Heart left ventricle (tissue), 13 donors: ENCODE measurements around the gene CNOT3.

Experiments used
- POLR2A ChIP-seq, 2 donors: fragments of 450-650 bp; IDR thresholded peaks; one replicate each; pipeline ENCODE4 v1.6.1; 2017; ENCODE audit warnings: antibody characterized with exemption in 2 of 2, mild to moderate bottlenecking in 2 of 2, moderate library complexity in 2 of 2
- TF ChIP-seq, protein P1 (sequence below), 12 donors: fragments of 200-600 bp; sonication (generic) in 4 of 12; IDR thresholded peaks; one replicate each; pipeline versions ENCODE4 v1.5.0 to v1.8.0; 2018 to 2022; ENCODE audit warnings: antibody characterized with exemption in 12 of 12, mild to moderate bottlenecking in 5 of 12
- donor health status: ischemic (EF 13 %, LVEDD 7.1; RV severe dilation, severe dysfunction).
- donor health status: DM: no; HTN: yes; CAD: no.
- donor health status: DM: no; HTN: no; CAD: no.
- donor health status: ischemic (EF 25% LVEDD 6.9; RV normal size, moderate dysfunction).
- donor health status: ischemic (EF 25% LVEDD 5.7; RV mildly dilated, moderate dysfunction).
- donor health status: ischemic (EF 35%, LVEDD 5.7; RV mildly dilated, moderate dysfunction).
- donor health status: nonischemic (EF 11% LVEDD 7.7; RV severe dilation, severe dysfunction).
- donor health status: DM: yes; HTN: yes; CAD: no.
- donor health status: PGD.
- donor health status: ischemic (EF 29% LVEDD 5.4; RV normal size, mild dysfunction).
- donor health status: nonischemic (EF 23%, LVEDD 6.1; RV moderate dilation, normal function).

DNA sequence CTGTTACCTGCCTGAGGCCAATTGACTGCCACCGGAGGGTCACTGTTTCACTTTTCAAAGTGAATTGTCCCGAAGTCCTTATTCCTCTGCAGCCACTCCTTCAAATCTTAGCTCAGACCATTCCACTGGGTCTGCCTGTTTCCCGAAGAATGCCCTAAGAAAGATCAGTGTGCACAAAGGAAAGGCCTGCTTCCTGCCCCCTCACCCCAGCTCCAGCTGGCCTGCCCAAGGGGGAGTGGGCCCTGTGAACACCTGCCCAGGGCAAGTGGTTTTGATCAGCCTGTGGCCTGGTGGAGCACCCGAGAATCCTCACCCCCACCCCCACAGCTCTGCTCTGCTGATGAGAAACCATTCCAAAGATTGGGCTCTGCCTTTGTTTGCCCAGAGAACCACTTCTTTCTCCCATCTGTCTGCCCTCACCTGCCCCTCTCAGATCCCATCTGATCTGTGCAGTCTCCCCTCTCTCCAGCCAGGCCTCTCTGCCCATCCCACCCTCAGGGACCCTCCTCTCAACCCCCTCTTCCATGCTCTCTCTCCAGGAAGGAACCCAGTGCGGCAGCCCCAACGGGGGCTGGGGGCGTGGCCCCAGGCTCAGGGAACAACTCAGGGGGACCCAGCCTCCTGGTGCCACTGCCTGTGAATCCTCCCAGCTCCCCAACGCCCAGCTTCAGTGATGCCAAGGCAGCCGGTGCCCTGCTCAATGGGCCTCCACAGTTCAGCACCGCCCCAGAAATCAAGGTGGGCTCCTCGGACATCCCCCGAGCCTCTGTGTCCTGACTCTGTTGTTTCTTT is 11.7 kb downstream of the CNOT3 start:
- TF ChIP-seq, protein P1, sequence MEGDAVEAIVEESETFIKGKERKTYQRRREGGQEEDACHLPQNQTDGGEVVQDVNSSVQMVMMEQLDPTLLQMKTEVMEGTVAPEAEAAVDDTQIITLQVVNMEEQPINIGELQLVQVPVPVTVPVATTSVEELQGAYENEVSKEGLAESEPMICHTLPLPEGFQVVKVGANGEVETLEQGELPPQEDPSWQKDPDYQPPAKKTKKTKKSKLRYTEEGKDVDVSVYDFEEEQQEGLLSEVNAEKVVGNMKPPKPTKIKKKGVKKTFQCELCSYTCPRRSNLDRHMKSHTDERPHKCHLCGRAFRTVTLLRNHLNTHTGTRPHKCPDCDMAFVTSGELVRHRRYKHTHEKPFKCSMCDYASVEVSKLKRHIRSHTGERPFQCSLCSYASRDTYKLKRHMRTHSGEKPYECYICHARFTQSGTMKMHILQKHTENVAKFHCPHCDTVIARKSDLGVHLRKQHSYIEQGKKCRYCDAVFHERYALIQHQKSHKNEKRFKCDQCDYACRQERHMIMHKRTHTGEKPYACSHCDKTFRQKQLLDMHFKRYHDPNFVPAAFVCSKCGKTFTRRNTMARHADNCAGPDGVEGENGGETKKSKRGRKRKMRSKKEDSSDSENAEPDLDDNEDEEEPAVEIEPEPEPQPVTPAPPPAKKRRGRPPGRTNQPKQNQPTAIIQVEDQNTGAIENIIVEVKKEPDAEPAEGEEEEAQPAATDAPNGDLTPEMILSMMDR (IDR thresholded peaks at IDR 0.05), result no peak
- no peak for TF ChIP-seq POLR2A (IDR thresholded peaks at IDR 0.05)
